ENCODE data around the gene DRC7.

Gene DRC7

GRCh38 chr16:57721356-57722209, 27.0 kb downstream of the DRC7 start:
- no peaks in the 10 kb centered on the region for H3K9me3 ChIP-seq
- no peak for TF ChIP-seq CTCF (IDR thresholded peaks at IDR 0.05)
- DNase-seq, result no peak
- no peak overlapping the region for H3K4me3 ChIP-seq
- intact Hi-C loops (cut with DNase I; ENCODE audit: low total_unique reads), result no loop called here
- no peak overlapping the region for H3K27ac ChIP-seq
- H3K27me3 ChIP-seq, result peaks cover 0 to 16% of the 10 kb centered on the region in 2 donors
- no peaks in the 10 kb centered on the region for H3K36me3 ChIP-seq
- no peaks in the 10 kb centered on the region for H3K4me1 ChIP-seq

GRCh38 chr16:57722210-57722499, 27.5 kb downstream of the DRC7 start:
- intact Hi-C loops (cut with DNase I; ENCODE audit: low total_unique reads), result no loop called here
- no peak for DNase-seq
- H3K36me3 ChIP-seq, result no peaks in the 10 kb centered on the region
- no peak overlapping the region for H3K27ac ChIP-seq
- no peak for TF ChIP-seq CTCF (IDR thresholded peaks at IDR 0.05)
- peaks cover 0 to 16% of the 10 kb centered on the region in 2 donors for H3K27me3 ChIP-seq
- H3K4me3 ChIP-seq, result no peak overlapping the region
- no peaks in the 10 kb centered on the region for H3K4me1 ChIP-seq
- no peaks in the 10 kb centered on the region for H3K9me3 ChIP-seq

- Histone ChIP-seq H3K36me3 (no peaks in the 10 kb centered on the region), H3K4me1 (no peaks in the 10 kb centered on the region), H3K4me3 (no peak overlapping the region), H3K9me3 (no peaks in the 10 kb centered on the region), H3K27me3 (peaks cover 0 to 16% of the 10 kb centered on the region in 2 donors), H3K27ac (no peak overlapping the region)
- intact Hi-C loops (cut with DNase I; ENCODE audit: low total_unique reads), result no loop called here
- TF ChIP-seq CTCF (IDR thresholded peaks at IDR 0.05), result no peak
- no peak for DNase-seq
Observed at GRCh38 chr16:57722651-57723050, 28.0 kb downstream of the DRC7 start.

- H3K36me3 ChIP-seq, result no peaks in the 10 kb centered on the region
- TF ChIP-seq CTCF (IDR thresholded peaks at IDR 0.05), result no peak
- no peak overlapping the region for H3K4me3 ChIP-seq
- no peak overlapping the region for H3K27ac ChIP-seq
- H3K27me3 ChIP-seq, result peaks cover 0 to 16% of the 10 kb centered on the region in 2 donors
- H3K4me1 ChIP-seq, result no peaks in the 10 kb centered on the region
- intact Hi-C loops (cut with DNase I; ENCODE audit: low total_unique reads), result no loop called here
- H3K9me3 ChIP-seq, result no peaks in the 10 kb centered on the region
- DNase-seq, result no peak
Observed at GRCh38 chr16:57723170-57723569, 28.6 kb downstream of the DRC7 start.

- H3K9me3 ChIP-seq, result no peaks in the 10 kb centered on the region
- H3K27ac ChIP-seq, result no peak overlapping the region
- H3K36me3 ChIP-seq, result no peaks in the 10 kb centered on the region
- no peak for TF ChIP-seq CTCF (IDR thresholded peaks at IDR 0.05)
- intact Hi-C loops (cut with DNase I; ENCODE audit: low total_unique reads), result no loop called here
- H3K27me3 ChIP-seq, result peaks cover 0 to 16% of the 10 kb centered on the region in 2 donors
- no peaks in the 10 kb centered on the region for H3K4me1 ChIP-seq
- H3K4me3 ChIP-seq, result no peak overlapping the region
- DNase-seq, result no peak
Observed at GRCh38 chr16:57724531-57724930, 29.9 kb downstream of the DRC7 start.
